D721Med (cell line): Measurements from ENCODE around the gene ARF1.

Experiments used
- DNase-seq: peaks from one replicate; pipeline ENCODE4 v3.0.0; 2011; ENCODE audit warnings: low spot score; ENCODE audit not compliant: insufficient read length
- FAIRE-seq: peaks from 2 replicates; lab custom pipeline; 2011; peaks lifted over from hg19 to GRCh38; lab: Jason Lieb, UNC
- CTCF ChIP-seq: IDR thresholded peaks from 2 replicates; pipeline ENCODE4 v1.5.1; 2012; ENCODE audit warnings: mild to moderate bottlenecking, control low read depth; ENCODE audit not compliant: insufficient read depth; ENCODE audit errors: missing control alignments

The ARF1 gene

GRCh38 chr1:228117335-228117734 is 34.8 kb downstream of the ARF1 start:
- TF ChIP-seq CTCF, result no peak
- FAIRE-seq, result no peak
- DNase-seq, result no peak

GRCh38 chr1:228118040-228118439 is 35.5 kb downstream of the ARF1 start:
- no peak for DNase-seq
- TF ChIP-seq CTCF, result no peak
- FAIRE-seq, result peak; percentile 11

- FAIRE-seq (no peak), DNase-seq (no peak)
- TF ChIP-seq CTCF, result no peak
Measured at GRCh38 chr1:228120351-228120750, 37.8 kb downstream of the ARF1 start.

- TF ChIP-seq CTCF, result no peak
- FAIRE-seq, result no peak
- no peak for DNase-seq
Measured at GRCh38 chr1:228120857-228121489, 38.5 kb downstream of the ARF1 start.

GRCh38 chr1:228122921-228123441 is 40.5 kb downstream of the ARF1 start:
- FAIRE-seq, result no peak
- no peak for DNase-seq
- TF ChIP-seq CTCF, result no peak

GRCh38 chr1:228123505-228123904 is 41.0 kb downstream of the ARF1 start:
- no peak for DNase-seq
- TF ChIP-seq CTCF, result no peak
- FAIRE-seq, result no peak

GRCh38 chr1:228125185-228125584 is 42.7 kb downstream of the ARF1 start:
- DNase-seq (no peak), FAIRE-seq (no peak)
- TF ChIP-seq CTCF, result no peak
